Stomach smooth muscle (tissue), 2 donors: ENCODE data around the gene AKNA.

ENCODE experiments used
- H3K27ac ChIP-seq: one replicate; pipeline ENCODE4 v1.7.0; 2013; ENCODE audit warnings: mild to moderate bottlenecking, low read length, inconsistent platforms
- H3K27me3 ChIP-seq, 2 donors: one replicate each; pipeline ENCODE4 v1.7.0; 2013; ENCODE audit warnings: low read length in 2 of 2; ENCODE audit not compliant: insufficient read depth in 2 of 2, control insufficient read depth in 1 of 2
- H3K36me3 ChIP-seq, 2 donors: one replicate each; pipeline ENCODE4 v1.7.0; 2013; ENCODE audit warnings: low read length in 2 of 2; ENCODE audit not compliant: control insufficient read depth in 2 of 2, insufficient read depth in 2 of 2
- H3K4me1 ChIP-seq: one replicate; pipeline ENCODE4 v1.7.0; 2013; ENCODE audit warnings: low read length; ENCODE audit not compliant: control insufficient read depth, insufficient read depth
- H3K4me3 ChIP-seq, 2 donors: one replicate each; pipeline ENCODE4 v1.7.0; 2013; ENCODE audit warnings: low read length in 2 of 2
- H3K9ac ChIP-seq, 2 donors: one replicate each; pipeline ENCODE4 v1.7.0; 2013; ENCODE audit warnings: low read length in 2 of 2, mild to moderate bottlenecking in 1 of 2
- H3K9me3 ChIP-seq, 2 donors: one replicate each; pipeline ENCODE4 v1.7.0; 2013; ENCODE audit warnings: low read length in 2 of 2; ENCODE audit not compliant: control insufficient read depth in 2 of 2
- donor health status: healthy.
- donor health status: Pancreatic carcinoma.

The AKNA gene

GRCh38 chr9:114428466-114428865 lies 40.7 kb upstream of the AKNA start:
- H3K4me1 ChIP-seq, result no peaks in the 10 kb centered on the region
- H3K27me3 ChIP-seq, result no peaks in the 10 kb centered on the region
- no peak overlapping the region for H3K4me3 ChIP-seq
- no peak overlapping the region for H3K27ac ChIP-seq
- H3K36me3 ChIP-seq, result peaks cover 6 to 10% of the 10 kb centered on the region in 2 donors
- no peak overlapping the region for H3K9ac ChIP-seq
- no peaks in the 10 kb centered on the region for H3K9me3 ChIP-seq

- no peak overlapping the region for H3K9ac ChIP-seq
Observed at GRCh38 chr9:114427644-114428043, 39.9 kb upstream of the AKNA start.

GRCh38 chr9:114426046-114426948 lies 38.5 kb upstream of the AKNA start:
- H3K27ac ChIP-seq, result no peak overlapping the region
- H3K36me3 ChIP-seq, result peaks cover 9 to 10% of the 10 kb centered on the region in 2 donors
- H3K4me1 ChIP-seq, result no peaks in the 10 kb centered on the region
- no peak overlapping the region for H3K4me3 ChIP-seq
- H3K9me3 ChIP-seq, result no peaks in the 10 kb centered on the region
- no peak overlapping the region for H3K9ac ChIP-seq
- H3K27me3 ChIP-seq, result no peaks in the 10 kb centered on the region

More at GRCh38 chr9:114427644-114428043, 39.9 kb upstream of the AKNA start:
- Histone ChIP-seq H3K4me1 (no peaks in the 10 kb centered on the region), H3K36me3 (peaks cover 6 to 10% of the 10 kb centered on the region in 2 donors), H3K9me3 (no peaks in the 10 kb centered on the region), H3K4me3 (no peak overlapping the region), H3K27me3 (no peaks in the 10 kb centered on the region), H3K27ac (no peak overlapping the region)

- H3K36me3 ChIP-seq, result peaks cover 11 to 13% of the 10 kb centered on the region in 2 donors
- H3K9me3 ChIP-seq, result no peaks in the 10 kb centered on the region
- no peaks in the 10 kb centered on the region for H3K27me3 ChIP-seq
- no peak overlapping the region for H3K4me3 ChIP-seq
- H3K27ac ChIP-seq, result no peak overlapping the region
- H3K9ac ChIP-seq, result no peak overlapping the region
- no peaks in the 10 kb centered on the region for H3K4me1 ChIP-seq
Observed at GRCh38 chr9:114425126-114425525, 37.3 kb upstream of the AKNA start.

- Histone ChIP-seq H3K9me3 (no peaks in the 10 kb centered on the region), H3K27ac (no peak overlapping the region), H3K4me1 (no peaks in the 10 kb centered on the region), H3K9ac (no peak overlapping the region), H3K27me3 (no peaks in the 10 kb centered on the region), H3K36me3 (peaks cover 15 to 20% of the 10 kb centered on the region in 2 donors), H3K4me3 (no peak overlapping the region)
Observed at GRCh38 chr9:114424126-114424525, 36.3 kb upstream of the AKNA start.

- H3K4me3 ChIP-seq, result no peak overlapping the region
- H3K9me3 ChIP-seq, result no peaks in the 10 kb centered on the region
- peaks cover 21 to 24% of the 10 kb centered on the region in 2 donors for H3K36me3 ChIP-seq
- no peaks in the 10 kb centered on the region for H3K27me3 ChIP-seq
- no peak overlapping the region for H3K9ac ChIP-seq
- H3K27ac ChIP-seq, result no peak overlapping the region
- H3K4me1 ChIP-seq, result no peaks in the 10 kb centered on the region
Observed at GRCh38 chr9:114423181-114423580, 35.4 kb upstream of the AKNA start.

DNA sequence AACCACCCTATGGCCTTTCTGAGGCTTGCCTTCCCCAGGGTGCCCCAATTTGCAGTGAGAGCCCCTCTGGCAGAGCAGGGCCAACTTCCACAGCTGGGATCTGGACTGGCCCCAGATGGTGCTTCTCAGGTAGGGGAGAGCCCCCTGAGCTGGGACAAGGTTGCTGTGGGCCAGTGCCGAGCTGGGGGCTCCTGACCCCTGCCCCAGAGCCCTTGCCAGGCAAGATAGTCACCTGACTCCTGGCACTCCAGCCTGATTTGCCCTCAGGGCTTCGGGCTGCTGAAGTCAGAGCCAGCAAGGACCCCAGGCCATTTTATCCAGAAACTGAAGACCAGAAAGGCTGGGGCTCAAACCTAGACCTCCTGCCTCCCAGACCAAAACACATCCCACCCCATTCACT lies 33.4 kb upstream of the AKNA start:
- Histone ChIP-seq H3K36me3 (peaks cover 30 to 35% of the 10 kb centered on the region in 2 donors), H3K4me3 (no peak overlapping the region), H3K4me1 (no peaks in the 10 kb centered on the region), H3K27ac (no peak overlapping the region), H3K27me3 (no peaks in the 10 kb centered on the region), H3K9me3 (no peaks in the 10 kb centered on the region), H3K9ac (no peak overlapping the region)

- H3K36me3 ChIP-seq, result peaks cover 28 to 30% of the 10 kb centered on the region in 2 donors
- H3K27me3 ChIP-seq, result no peaks in the 10 kb centered on the region
Observed at GRCh38 chr9:114419796-114420195, 32.0 kb upstream of the AKNA start.

GRCh38 chr9:114418053-114418452 lies 30.3 kb upstream of the AKNA start:
- Histone ChIP-seq H3K4me1 (peaks cover 17% of the 10 kb centered on the region), H3K4me3 (no peak overlapping the region), H3K9ac (no peak overlapping the region), H3K9me3 (no peaks in the 10 kb centered on the region), H3K36me3 (peaks cover 24 to 27% of the 10 kb centered on the region in 2 donors), H3K27me3 (no peaks in the 10 kb centered on the region), H3K27ac (no peak overlapping the region)

More at GRCh38 chr9:114419796-114420195, 32.0 kb upstream of the AKNA start:
- Histone ChIP-seq H3K4me3 (no peak overlapping the region), H3K4me1 (peaks cover 4% of the 10 kb centered on the region), H3K9ac (no peak overlapping the region), H3K27ac (no peak overlapping the region), H3K9me3 (no peaks in the 10 kb centered on the region)

- Histone ChIP-seq H3K4me1 (peaks cover 17% of the 10 kb centered on the region), H3K9me3 (no peaks in the 10 kb centered on the region), H3K9ac (no peak overlapping the region), H3K36me3 (peaks cover 24 to 27% of the 10 kb centered on the region in 2 donors), H3K27ac (no peak overlapping the region), H3K27me3 (no peaks in the 10 kb centered on the region), H3K4me3 (no peak overlapping the region)
Observed at GRCh38 chr9:114417511-114417910, 29.7 kb upstream of the AKNA start.

DNA sequence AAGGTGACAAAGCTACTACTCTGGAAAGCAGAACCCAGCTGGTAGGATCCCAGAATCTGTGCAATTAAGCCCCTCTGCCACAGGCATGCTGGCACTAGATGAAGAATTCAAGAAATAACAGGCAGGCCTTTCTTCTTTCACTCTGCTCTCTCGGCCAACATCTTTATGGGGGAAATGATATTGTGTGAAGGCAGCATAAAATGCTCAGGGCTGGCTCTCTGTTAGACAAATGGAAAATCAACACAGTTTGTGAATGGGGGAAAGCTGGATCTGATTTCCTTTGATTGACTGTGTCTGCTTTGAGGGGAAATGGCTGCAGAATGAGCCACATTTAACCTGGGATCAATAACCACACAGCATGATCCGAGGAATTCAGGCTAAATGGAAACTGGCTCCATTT lies 29.1 kb upstream of the AKNA start:
- H3K9ac ChIP-seq, result no peak overlapping the region
- H3K4me1 ChIP-seq, result peaks cover 17% of the 10 kb centered on the region
- H3K36me3 ChIP-seq, result peaks cover 22 to 27% of the 10 kb centered on the region in 2 donors
- H3K27me3 ChIP-seq, result no peaks in the 10 kb centered on the region
- H3K4me3 ChIP-seq, result no peak overlapping the region
- no peak overlapping the region for H3K27ac ChIP-seq
- H3K9me3 ChIP-seq, result no peaks in the 10 kb centered on the region
